Small intestine (tissue), 7 donors: Measurements from ENCODE around the gene PRR33. TPM values are rescaled to one million over a fixed set of nuclear protein-coding genes. Genes with fewer than 3 reads are reported as not detected.
A peak's percentile ranks its signal among the peaks of the same experiment; 100 is the strongest.

ENCODE experiments used
- DNase-seq, 2 donors: peaks; one replicate each; pipeline versions ENCODE4 v3.0.0 to v3.0.0-alpha.2; 2013
- FAIRE-seq: peaks from 2 replicates; lab custom pipeline; 2012; peaks lifted over from hg19 to GRCh38; lab: Jason Lieb, UNC
- H3K27ac ChIP-seq, 3 donors: one replicate each; pipeline ENCODE4 v1.5.1; 2013; ENCODE audit warnings: low read length in 2 of 3, mild to moderate bottlenecking in 2 of 3, control low read depth in 1 of 3, inconsistent platforms in 1 of 3, low read depth in 1 of 3, moderate library complexity in 1 of 3
- H3K27me3 ChIP-seq, 3 donors: one replicate each; pipeline ENCODE4 v1.6.1; 2013; ENCODE audit warnings: low read length in 3 of 3, inconsistent platforms in 1 of 3; ENCODE audit not compliant: control insufficient read depth in 3 of 3, insufficient read depth in 3 of 3
- H3K36me3 ChIP-seq, 3 donors: one replicate each; pipeline ENCODE4 v1.6.1; 2013; ENCODE audit warnings: low read length in 3 of 3, inconsistent platforms in 1 of 3, low read depth in 1 of 3, mild to moderate bottlenecking in 1 of 3, moderate library complexity in 1 of 3; ENCODE audit not compliant: control insufficient read depth in 3 of 3, insufficient read depth in 2 of 3
- H3K4me1 ChIP-seq, 3 donors: one replicate each; pipeline ENCODE4 v1.6.1; 2013; ENCODE audit warnings: low read length in 2 of 3, inconsistent platforms in 1 of 3, low read depth in 1 of 3, mild to moderate bottlenecking in 1 of 3, moderate library complexity in 1 of 3; ENCODE audit not compliant: control insufficient read depth in 3 of 3, insufficient read depth in 2 of 3
- H3K4me3 ChIP-seq, 3 donors: one replicate each; pipeline ENCODE4 v1.5.1; 2013; ENCODE audit warnings: low read length in 3 of 3, control low read depth in 1 of 3, inconsistent platforms in 1 of 3, low read depth in 1 of 3, mild to moderate bottlenecking in 1 of 3, moderate library complexity in 1 of 3
- H3K9me3 ChIP-seq, 2 donors: one replicate each; pipeline ENCODE4 v1.6.1; 2013; ENCODE audit warnings: low read depth in 1 of 2, low read length in 1 of 2; ENCODE audit not compliant: control insufficient read depth in 2 of 2, insufficient read depth in 1 of 2
- WGBS, 3 donors: extraction: QIAGEN DNeasy Blood & Tissue Kit; methylation state at CpG; one replicate each; pipeline ENCODE4 v1.1.7; 2013; 5-methylcytosine and 5-hydroxymethylcytosine counted together
- polyA plus RNA-seq, 4 donors: library from polyadenylated mRNA; stranded (reverse) in 3 of 4; unstranded in 1 of 4; fragments of 200-250 nt in 3 of 4; fragments of 120-200 nt in 1 of 4; gene quantifications; one replicate each; pipeline versions ENCODE4 v1.2.1 to v1.2.3, GENCODE V29; 2013
- donor health status: healthy with polysubstance abuse.
- donor health status: control.
- donor health status: control.
- donor health status: Bipolar disorder and iron deficiency.
- donor health status: healthy.

The PRR33 gene
- polyA plus RNA-seq, 4 donors = 0.01 to 0.49 TPM; not detected in 2

- no peaks in the 10 kb centered on the region for H3K9me3 ChIP-seq
- no peak overlapping the region for H3K27ac ChIP-seq
- no peaks in the 10 kb centered on the region for H3K36me3 ChIP-seq
- FAIRE-seq (no peak), DNase-seq (no peak)
- H3K27me3 ChIP-seq = peaks cover 0 to 45% (median 0%) of the 10 kb centered on the region in 3 donors
- H3K4me3 ChIP-seq = no peak overlapping the region
- WGBS, 3 donors = 63 to 77% (median 64%) methylated on average over 8 of the region's 8 CpGs
- peaks cover 0 to 4% (median 0%) of the 10 kb centered on the region in 3 donors for H3K4me1 ChIP-seq
These were observed 24.3 kb downstream of the PRR33 start for GRCh38 chr11:1867381-1867780.

- no peak overlapping the region for H3K4me3 ChIP-seq
- H3K27ac ChIP-seq = no peak overlapping the region
- no peaks in the 10 kb centered on the region for H3K36me3 ChIP-seq
- H3K9me3 ChIP-seq = no peaks in the 10 kb centered on the region
- DNase-seq = no peak
- WGBS, 3 donors = 77 to 81% (median 80%) methylated on average over 13 to 15 of the region's 15 CpGs
- peaks cover 0 to 4% (median 0%) of the 10 kb centered on the region in 3 donors for H3K4me1 ChIP-seq
- H3K27me3 ChIP-seq = peaks cover 0 to 45% (median 0%) of the 10 kb centered on the region in 3 donors
- FAIRE-seq = no peak
These were observed 24.9 kb downstream of the PRR33 start for GRCh38 chr11:1866776-1867175.

GRCh38 chr11:1866226-1866625 lies 25.5 kb downstream of the PRR33 start:
- Histone ChIP-seq H3K36me3 (no peaks in the 10 kb centered on the region), H3K27me3 (peaks cover 0 to 41% (median 0%) of the 10 kb centered on the region in 3 donors), H3K4me3 (no peak overlapping the region), H3K27ac (no peak overlapping the region), H3K9me3 (no peaks in the 10 kb centered on the region), H3K4me1 (peaks cover 0 to 4% (median 0%) of the 10 kb centered on the region in 3 donors)
- FAIRE-seq = no peak
- WGBS, 3 donors = 79 to 93% (median 85%) methylated on average over 8 of the region's 8 CpGs
- no peak for DNase-seq

GRCh38 chr11:1864831-1865665 lies 26.6 kb downstream of the PRR33 start:
- Histone ChIP-seq H3K36me3 (no peaks in the 10 kb centered on the region), H3K4me3 (no peak overlapping the region), H3K4me1 (peaks cover 0 to 4% (median 0%) of the 10 kb centered on the region in 3 donors), H3K9me3 (no peaks in the 10 kb centered on the region), H3K27ac (peak overlapping the region in 1 of 3 donors; percentile 82), H3K27me3 (peaks cover 0 to 29% (median 0%) of the 10 kb centered on the region in 3 donors)
- FAIRE-seq (no peak), DNase-seq (no peak)
- WGBS, 3 donors = 75 to 80% (median 80%) methylated on average over 23 to 30 of the region's 30 CpGs

GRCh38 chr11:1864231-1864630 lies 27.5 kb downstream of the PRR33 start:
- Histone ChIP-seq H3K4me1 (peaks cover 0 to 4% (median 0%) of the 10 kb centered on the region in 3 donors), H3K27ac (peak overlapping the region in 1 of 3 donors; percentile 82), H3K27me3 (peaks cover 0 to 22% (median 0%) of the 10 kb centered on the region in 3 donors), H3K9me3 (no peaks in the 10 kb centered on the region), H3K36me3 (no peaks in the 10 kb centered on the region), H3K4me3 (no peak overlapping the region)
- WGBS, 3 donors = 61 to 81% (median 70%) methylated on average over 18 of the region's 18 CpGs
- no peak for FAIRE-seq
- no peak for DNase-seq

GRCh38 chr11:1863352-1864216 lies 28.1 kb downstream of the PRR33 start:
- Histone ChIP-seq H3K9me3 (no peaks in the 10 kb centered on the region), H3K4me1 (peaks cover 0 to 4% (median 0%) of the 10 kb centered on the region in 3 donors), H3K27ac (peak overlapping the region in 1 of 3 donors; percentile 82), H3K36me3 (no peaks in the 10 kb centered on the region), H3K4me3 (no peak overlapping the region), H3K27me3 (peaks cover 0 to 15% (median 0%) of the 10 kb centered on the region in 3 donors)
- DNase-seq (peak in 1 of 2 donors; percentile 38), FAIRE-seq (no peak)
- 30 to 40% (median 35%) methylated on average over 27 of the region's 27 CpGs for WGBS, 3 donors

- Histone ChIP-seq H3K4me3 (no peak overlapping the region), H3K27ac (peak overlapping the region in 1 of 3 donors; percentile 82), H3K4me1 (peaks cover 0 to 4% (median 0%) of the 10 kb centered on the region in 3 donors), H3K36me3 (no peaks in the 10 kb centered on the region), H3K27me3 (peaks cover 0 to 12% (median 0%) of the 10 kb centered on the region in 3 donors), H3K9me3 (no peaks in the 10 kb centered on the region)
- DNase-seq (no peak), FAIRE-seq (no peak)
- WGBS, 3 donors = 73 to 89% (median 84%) methylated on average over 14 of the region's 14 CpGs
These were observed 28.9 kb downstream of the PRR33 start for GRCh38 chr11:1862588-1863351.
